Frontal cortex (tissue), 4 donors: ENCODE measurements around the gene EPS8. TPM values are rescaled to one million over a fixed set of nuclear protein-coding genes. Genes with fewer than 3 reads are reported as not detected.
A peak's percentile ranks its signal among the peaks of the same experiment; 100 is the strongest.

Source experiments
- DNase-seq, 2 donors: peaks; one replicate each; pipeline ENCODE4 v3.0.0; 2012; ENCODE audit warnings: low spot score in 2 of 2
- FAIRE-seq: peaks from 2 replicates; lab custom pipeline; 2012; peaks lifted over from hg19 to GRCh38; lab: Jason Lieb, UNC
- total RNA-seq: library from RNA; depleted of rRNA; stranded (reverse); fragments of >200 nt; gene quantifications from one replicate; pipeline ENCODE4 v1.2.3, GENCODE V29; 2014
- donor health status: control.
- donor health status: control.
- donor health status: control.

Gene EPS8
- total RNA-seq, 1 donor from 2014 or later = 82.3 TPM

DNA sequence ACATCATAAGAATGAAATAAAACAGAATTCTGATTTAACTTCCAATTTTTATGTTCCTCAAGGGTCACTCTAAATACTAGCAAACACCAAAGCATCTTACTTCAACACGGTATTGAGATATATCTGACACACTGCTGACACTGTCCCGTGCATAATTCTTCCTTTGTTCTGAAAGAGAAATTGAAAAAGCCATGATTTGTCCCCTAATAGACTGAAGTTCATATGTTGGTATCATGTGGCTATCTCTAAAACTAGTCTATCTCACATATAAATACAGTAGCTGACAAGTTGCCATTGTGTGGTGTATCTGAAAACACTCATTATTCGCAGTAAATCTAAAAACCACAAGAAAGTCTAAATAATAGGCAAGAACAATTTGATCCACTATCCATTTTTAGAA is 118.4 kb downstream of the EPS8 start:
- peak; percentile 31 for FAIRE-seq

GRCh38 chr12:15669256-15669948 is 119.8 kb downstream of the EPS8 start:
- DNase-seq (no peak), FAIRE-seq (no peak)

More for the DNA sequence above, 118.4 kb downstream of the EPS8 start:
- DNase-seq = no peak

- FAIRE-seq (no peak), DNase-seq (no peak)
Observed at GRCh38 chr12:15664491-15664890, 124.7 kb downstream of the EPS8 start.

DNA sequence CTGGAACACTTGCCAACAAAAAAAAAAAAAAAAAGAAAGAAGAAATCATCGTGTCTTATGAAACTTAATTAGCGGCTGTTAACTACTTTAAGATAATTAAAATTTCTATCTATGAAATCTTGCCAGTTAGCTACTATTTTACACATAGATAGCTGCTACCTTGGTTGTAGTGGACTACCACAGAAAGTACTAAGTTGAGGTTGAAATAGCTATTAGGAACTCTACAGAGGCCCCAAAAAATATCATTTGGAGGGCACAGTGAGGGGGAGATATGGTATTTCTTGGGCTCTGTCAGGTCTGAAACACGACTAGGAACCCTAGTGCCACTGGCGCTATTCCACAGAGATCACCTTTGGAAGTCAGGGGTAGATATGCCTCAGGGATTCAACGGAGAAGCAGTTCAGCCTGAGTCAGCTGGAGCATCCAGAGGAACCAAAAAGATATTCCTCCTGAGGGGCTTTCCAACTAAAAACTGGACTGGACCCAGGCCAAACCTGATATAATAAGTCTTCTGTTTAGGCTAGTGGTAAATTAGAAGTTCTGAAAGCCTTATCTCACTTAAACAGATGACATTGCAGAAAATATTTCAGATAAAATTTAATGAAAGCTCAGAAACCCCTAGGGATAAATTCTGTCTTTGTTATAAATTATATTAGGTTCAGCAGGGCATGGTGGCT is 126.1 kb downstream of the EPS8 start:
- DNase-seq (no peak), FAIRE-seq (no peak)

DNA sequence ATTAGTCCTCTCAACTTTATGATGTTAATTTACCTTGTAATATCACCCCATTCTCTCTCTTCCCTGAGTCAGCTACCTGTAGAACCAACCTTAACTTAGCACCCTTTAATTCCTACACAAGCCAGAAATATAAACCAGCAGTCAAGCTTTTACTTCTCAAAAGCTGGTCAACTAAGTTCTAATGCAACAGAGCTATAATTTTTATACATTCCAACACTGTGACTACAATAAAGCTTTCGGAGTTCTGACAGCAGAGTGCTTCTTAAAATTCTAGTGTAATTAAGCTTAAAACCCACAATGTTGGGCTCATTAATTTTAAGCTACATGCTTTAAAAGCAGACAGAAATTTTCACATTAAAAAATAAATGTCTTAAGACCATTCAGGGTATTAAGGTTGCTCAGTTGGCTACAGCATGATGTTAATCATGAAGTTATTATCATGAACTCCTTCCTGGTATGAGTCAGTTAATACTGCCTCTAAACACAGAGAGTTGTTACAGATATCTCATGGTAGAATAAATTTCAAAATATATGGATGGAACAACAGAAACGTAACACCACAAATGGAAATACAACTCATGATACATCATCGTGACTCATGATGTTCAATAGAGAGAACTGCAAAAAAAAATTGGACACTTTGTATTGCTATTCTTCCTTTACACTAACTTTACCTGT is 126.7 kb downstream of the EPS8 start:
- DNase-seq (no peak), FAIRE-seq (no peak)

- FAIRE-seq = no peak
- no peak for DNase-seq
Observed at GRCh38 chr12:15651371-15651770, 137.8 kb downstream of the EPS8 start.

DNA sequence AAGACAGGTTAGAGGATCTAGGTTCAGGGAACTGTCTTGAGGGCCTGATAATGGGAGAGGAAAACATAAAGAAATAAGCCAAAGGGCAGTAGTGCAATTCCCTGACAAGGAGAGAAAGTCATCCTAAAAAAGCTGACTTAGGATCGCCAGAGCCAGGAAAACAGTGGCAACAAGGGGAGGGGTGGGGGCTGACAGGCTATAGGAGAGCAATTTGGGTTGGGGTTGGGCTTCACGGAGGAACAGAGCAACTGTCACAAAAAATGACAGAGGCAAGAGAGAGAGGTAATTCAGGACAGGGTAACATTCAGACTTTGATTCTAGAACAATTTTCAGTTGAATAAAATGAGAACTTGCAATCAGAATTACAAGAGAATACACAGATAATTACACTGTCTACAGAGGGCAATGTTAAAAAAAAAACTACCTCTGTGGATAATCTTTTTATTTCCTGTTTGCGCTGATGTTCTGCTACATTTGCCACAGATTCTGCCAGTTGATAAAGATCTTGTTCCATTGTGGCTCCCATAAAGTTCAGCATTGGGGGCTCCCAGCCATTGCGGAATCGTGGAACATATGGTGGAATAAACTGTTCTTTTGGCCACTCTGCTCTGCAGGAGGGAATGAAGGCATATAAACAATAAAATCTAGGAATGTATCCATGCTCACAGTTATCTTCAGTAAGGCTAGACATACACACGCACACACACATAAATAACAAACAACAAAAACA is 138.6 kb downstream of the EPS8 start:
- no peak for DNase-seq
- FAIRE-seq = no peak

DNA sequence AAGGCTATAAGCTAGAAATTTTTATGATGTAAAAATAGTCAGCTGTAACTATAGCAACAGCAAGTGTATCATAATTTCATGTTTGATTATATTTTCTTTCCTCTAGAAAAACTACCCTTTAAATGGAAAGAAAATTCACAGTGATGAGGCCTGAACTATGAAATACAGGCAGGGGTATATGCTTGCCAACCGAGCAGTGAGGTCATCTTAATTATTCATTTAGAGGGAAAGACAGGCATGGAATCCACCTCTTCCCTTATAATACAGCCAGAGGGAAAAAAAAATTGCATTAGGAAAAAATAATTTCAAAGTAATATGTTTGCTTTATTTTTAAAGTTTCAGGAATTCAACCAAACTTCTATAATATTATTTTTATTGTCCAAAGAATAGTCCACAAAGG is 139.8 kb downstream of the EPS8 start:
- FAIRE-seq = no peak
- no peak for DNase-seq

DNA sequence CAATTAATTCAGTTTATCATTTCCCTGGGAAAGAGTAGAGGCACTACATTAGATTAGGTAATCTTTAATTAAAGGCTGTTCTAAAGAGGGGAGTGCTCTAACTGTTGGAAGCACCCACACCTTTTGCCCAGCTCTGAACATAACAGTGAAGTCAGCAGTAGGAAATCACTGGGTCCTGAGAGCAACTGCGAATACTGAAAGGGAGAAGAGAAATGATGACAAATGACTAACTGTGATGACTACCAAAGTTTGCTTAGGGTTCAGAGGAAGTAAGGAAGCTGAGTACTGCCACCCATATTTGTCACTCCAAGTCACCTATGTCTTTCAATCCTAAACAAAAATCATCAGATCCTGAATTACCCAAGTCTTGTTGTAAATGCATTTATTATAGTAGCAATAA is 140.6 kb downstream of the EPS8 start:
- no peak for FAIRE-seq

DNA sequence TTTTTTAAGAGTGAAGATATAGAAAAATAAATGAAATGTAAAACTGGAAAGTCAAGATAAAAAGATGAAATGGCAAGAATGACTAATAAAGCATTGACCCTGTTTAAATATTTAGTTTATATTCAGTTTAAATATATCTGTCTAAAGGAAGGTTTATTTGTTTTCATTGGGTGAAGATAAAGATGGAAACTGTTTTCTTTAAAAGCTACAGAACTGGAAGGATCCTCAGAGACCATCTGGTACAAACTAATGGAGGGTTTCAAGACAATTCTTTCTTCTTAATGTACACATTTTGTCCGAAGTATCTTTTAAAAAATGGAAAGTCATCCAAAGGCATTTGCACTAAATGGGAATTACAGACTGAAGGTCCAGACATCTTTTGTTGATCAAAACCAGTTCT is 142.6 kb downstream of the EPS8 start:
- DNase-seq (no peak), FAIRE-seq (no peak)

More for the DNA sequence above, 140.6 kb downstream of the EPS8 start:
- DNase-seq = no peak

DNA sequence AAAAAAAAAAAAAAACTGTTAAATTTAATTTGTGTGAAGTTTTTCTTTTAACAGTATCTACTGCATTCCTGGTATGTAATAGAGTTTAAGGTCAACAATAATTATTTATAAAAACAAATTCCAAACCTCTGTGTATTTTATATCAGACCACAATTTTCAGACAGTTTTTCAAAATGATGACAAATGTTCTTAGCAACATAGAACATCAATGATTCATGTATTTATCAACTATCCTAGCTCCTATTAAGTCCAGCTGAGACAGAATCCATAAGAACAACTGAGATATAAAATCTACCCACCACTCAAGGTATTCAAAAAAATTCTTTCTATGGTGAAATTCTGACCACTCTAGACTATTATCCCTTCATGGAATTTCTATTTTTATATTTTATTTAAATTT is 144.5 kb downstream of the EPS8 start:
- FAIRE-seq = peak; percentile 42
- no peak for DNase-seq

DNA sequence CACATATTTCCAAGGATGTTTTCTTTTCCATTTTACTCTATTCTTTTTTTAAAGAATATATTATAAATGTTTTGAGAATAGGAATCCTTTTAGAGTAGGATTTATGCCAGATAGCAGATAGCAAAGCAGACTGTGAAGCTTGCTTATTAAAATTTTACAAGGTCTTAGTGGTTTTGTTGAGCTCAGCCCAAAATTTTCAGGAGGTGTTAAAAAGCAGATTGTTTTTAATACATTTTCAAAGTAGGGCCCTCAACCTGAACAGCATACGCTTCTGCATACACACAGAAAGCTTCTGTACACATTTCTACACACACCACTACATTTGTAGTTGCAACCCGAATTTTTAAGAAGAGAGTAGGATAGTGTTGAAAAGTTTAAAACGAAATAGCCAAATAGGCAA is 151.0 kb downstream of the EPS8 start:
- DNase-seq = no peak
- no peak for FAIRE-seq

DNA sequence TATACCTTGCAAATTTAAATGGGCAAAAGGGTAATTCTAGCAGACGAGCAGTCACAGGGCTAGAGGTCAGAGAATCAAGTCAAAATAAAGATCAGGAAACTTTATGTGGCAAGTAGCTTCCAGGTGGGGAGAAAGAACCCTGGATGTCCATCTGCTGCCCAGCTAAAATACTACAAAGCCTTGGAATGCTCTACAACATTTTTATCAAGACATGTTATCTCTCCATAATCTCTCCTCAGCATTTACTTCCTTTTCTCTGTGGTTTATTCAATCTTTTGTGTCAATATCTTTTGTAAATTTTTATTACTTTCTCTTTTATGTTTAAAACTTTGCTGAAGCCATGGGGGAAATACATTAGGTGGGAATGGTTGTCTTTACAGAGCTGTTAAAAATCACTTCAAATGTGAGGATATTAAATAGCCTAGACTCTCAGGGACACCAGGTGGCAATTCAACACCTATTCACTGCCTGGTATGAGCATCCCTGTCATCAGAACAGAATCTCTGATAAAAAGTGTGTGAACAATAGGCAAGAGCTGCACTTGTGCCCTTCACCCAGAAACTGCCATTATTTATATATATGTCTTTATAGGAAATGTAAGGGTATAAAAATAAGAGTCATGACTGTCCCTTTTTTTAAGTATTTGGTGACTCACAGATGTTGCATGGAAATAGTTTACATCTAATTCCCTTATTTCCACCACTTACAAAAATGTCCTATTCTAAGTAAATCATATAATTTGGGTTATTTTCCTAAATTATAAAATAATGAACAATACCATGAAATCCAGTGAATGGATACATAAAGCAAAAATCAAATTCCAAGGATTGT is 152.9 kb downstream of the EPS8 start:
- no peak for DNase-seq
- FAIRE-seq = no peak

DNA sequence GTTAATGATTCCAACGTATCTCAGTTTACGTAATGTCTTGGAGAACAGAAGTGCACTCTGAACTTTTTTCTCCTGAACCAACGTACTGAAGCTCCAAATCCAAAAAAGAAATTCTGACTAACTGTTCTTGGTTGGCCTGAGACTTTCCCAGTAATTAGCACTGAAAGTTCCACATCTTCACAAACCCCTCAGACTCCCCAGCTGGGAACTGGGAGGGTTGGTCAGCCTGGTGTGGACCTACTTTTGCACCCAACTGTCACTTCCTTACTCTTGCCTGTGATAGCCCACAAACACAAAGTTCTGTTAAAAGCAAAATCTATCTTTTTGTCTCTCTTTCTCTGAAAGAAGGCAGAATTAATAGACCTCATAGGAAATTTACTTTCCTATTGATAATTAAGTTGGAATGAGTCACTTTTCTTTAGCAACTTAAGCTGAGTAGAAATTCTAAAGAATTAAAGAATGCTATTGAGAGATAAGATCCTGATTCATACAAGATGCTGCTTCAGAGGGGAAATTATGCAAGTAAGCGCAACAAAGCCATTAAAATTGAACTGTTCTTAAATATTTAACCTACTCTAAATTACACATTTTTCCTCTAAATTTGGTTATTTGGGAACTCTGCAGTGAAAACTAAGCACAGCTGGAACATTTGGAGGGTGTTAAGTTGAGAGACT is 155.0 kb downstream of the EPS8 start:
- no peak for DNase-seq
- FAIRE-seq = no peak

GRCh38 chr12:15633201-15633600 is 156.0 kb downstream of the EPS8 start:
- FAIRE-seq (no peak), DNase-seq (no peak)

- no peak for DNase-seq
- FAIRE-seq = no peak
Observed at GRCh38 chr12:15632708-15633107, 156.5 kb downstream of the EPS8 start.

DNA sequence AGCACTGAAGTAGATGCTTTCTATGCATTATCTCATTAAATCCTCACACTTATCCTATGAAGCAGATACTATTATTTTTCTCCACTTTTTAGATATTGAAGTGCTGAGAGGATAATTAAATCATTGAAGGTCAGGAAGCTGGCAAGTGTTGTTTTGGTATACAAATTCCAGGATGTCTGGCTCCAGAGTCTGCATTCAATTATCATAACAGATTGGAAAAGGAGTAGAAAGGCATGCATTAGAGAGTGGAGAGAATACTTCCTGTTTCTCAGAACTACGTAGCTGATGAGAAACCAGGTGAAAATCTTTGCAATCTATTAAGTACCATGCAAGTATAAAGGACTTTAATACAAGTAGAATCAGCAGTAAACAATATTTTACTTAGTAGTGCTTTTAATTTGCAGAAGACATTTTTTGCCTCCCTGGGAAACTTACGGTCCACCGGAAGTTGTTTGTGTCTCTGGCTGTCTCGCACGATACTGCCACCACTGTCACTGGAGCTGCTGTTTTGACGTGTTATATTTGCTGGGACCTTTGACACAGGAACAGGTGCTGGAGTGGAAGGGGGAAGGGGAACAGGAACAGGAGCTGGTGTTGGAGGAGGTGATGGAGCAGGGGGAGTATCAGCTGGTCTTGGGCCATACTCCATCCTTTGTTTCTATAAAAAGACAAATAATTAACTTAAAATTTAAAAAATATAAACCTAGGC is 158.0 kb downstream of the EPS8 start:
- DNase-seq = no peak
- FAIRE-seq = no peak

DNA sequence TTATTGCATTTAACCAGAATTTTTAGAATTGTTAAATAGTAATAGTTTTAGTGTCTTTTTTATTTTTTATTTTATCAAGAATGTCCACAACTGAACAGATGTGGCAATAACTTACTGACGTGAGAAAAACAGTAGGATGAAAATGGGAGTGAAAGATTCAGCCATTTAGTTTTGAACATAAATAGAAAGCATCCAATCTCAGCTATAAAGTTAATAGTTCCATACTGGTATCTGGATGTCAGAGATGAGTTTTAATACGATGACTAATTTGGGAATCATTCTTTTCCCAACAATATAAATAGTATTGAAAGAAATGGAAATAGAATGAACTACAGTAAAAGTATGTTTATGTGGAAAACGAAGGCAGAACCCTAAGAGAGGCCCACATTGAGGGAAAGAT is 159.4 kb downstream of the EPS8 start:
- DNase-seq = no peak
- FAIRE-seq = no peak

- DNase-seq (peak in 1 of 2 donors; percentile 12), FAIRE-seq (no peak)
Observed at GRCh38 chr12:15629108-15629507, 160.1 kb downstream of the EPS8 start.
